ENCODE measurements around the gene RAD21L1.

DNA sequence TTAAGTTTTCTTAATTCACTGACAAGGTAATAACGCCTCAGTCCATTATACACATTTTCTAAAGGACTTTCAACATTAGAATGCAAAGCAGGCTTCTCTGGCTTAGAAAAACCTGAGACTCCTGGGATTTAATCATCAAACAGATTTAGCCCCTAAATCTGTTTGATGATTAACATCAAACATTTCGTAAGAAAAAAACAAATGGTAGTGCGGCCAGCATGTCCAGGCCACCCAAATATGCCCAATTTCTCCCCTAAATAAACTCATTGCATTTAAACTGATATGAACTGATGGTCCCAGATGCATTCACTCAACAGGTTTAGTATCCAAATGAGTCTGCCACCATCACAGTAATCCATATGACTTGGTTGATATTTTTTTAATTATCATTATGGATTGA, 47.2 kb upstream of the RAD21L1 start:
- TF ChIP-seq CTCF (conservative IDR thresholded peaks at IDR 0.05 in 1 of 2, IDR thresholded peaks at IDR 0.05 in 1 of 2; ENCODE audit: low read depth in 1 of 2, low read length in 2 of 2) (no peak), EZH2 (IDR thresholded peaks at IDR 0.05; ENCODE audit: low read length, missing control alignments) (no peak)

Measured in fibroblast of lung (primary cell).